Coronary artery (tissue), 2 donors: ENCODE measurements around the gene APBA2.

Experiments
- DNase-seq: peaks from one replicate; pipeline ENCODE4 v3.0.0-alpha.2; 2017; ENCODE audit warnings: low spot score
- H3K27ac ChIP-seq, 2 donors: fragments of 200-600 bp; sonication (generic); one replicate each; pipeline ENCODE4 v1.5.1; 2016 to 2019
- H3K4me3 ChIP-seq: fragments of 200-600 bp; sonication (generic); 2 replicates; pipeline ENCODE4 v1.5.1; 2016; ENCODE audit warnings: mild to moderate bottlenecking, moderate library complexity
- TF ChIP-seq, protein P1 (sequence below): fragments of 200-600 bp; sonication (generic); IDR thresholded peaks from one replicate; pipeline ENCODE4 v1.5.1; 2019; ENCODE audit warnings: antibody characterized with exemption

APBA2 gene

DNA sequence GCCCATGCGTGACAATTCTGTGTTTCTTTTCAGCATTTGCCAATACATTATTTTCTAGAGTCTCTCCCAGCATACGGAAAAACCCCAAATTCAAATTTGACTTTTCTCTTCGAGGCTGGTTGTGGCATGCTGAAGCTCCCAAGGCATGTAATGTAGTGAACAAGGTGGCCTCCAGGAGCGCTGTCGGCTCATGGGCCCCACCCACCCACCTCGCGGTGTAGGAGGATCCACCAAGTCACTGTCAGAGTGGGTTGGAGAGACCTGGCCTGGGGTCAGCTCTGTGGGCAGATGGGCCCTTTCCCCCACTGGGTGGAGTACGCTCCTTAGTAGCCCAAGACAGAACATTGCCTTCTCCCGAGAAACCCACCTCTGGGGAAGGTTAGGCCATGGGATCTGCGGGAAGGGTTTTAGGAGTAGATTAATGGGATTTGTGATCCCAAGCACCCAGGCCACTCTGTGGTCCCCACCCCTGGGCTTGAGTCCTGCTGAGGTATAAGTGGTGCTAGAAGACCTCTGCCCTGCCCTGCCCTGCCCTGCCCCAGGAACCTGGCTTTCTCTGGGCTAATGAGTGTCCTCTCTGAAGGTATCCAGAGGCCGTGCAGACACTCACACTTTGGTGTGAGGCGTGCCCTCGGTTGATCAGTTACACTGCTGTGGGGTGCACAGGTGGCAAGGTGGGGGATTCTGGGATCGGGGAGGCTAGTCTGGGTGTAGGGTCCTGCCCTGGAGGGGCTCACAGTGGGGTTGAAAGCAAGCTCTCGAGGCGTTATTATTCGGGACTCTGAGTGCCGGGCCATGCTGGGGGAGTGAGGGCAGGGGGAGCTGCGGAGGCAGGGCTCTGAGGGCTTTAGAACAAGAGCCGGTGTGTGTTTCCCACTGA is 97.9 kb downstream of the APBA2 start:
- DNase-seq: no peak
- TF ChIP-seq, protein P1, sequence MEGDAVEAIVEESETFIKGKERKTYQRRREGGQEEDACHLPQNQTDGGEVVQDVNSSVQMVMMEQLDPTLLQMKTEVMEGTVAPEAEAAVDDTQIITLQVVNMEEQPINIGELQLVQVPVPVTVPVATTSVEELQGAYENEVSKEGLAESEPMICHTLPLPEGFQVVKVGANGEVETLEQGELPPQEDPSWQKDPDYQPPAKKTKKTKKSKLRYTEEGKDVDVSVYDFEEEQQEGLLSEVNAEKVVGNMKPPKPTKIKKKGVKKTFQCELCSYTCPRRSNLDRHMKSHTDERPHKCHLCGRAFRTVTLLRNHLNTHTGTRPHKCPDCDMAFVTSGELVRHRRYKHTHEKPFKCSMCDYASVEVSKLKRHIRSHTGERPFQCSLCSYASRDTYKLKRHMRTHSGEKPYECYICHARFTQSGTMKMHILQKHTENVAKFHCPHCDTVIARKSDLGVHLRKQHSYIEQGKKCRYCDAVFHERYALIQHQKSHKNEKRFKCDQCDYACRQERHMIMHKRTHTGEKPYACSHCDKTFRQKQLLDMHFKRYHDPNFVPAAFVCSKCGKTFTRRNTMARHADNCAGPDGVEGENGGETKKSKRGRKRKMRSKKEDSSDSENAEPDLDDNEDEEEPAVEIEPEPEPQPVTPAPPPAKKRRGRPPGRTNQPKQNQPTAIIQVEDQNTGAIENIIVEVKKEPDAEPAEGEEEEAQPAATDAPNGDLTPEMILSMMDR: no peak
- H3K27ac ChIP-seq: no peak overlapping the region
- H3K4me3 ChIP-seq: no peak overlapping the region

DNA sequence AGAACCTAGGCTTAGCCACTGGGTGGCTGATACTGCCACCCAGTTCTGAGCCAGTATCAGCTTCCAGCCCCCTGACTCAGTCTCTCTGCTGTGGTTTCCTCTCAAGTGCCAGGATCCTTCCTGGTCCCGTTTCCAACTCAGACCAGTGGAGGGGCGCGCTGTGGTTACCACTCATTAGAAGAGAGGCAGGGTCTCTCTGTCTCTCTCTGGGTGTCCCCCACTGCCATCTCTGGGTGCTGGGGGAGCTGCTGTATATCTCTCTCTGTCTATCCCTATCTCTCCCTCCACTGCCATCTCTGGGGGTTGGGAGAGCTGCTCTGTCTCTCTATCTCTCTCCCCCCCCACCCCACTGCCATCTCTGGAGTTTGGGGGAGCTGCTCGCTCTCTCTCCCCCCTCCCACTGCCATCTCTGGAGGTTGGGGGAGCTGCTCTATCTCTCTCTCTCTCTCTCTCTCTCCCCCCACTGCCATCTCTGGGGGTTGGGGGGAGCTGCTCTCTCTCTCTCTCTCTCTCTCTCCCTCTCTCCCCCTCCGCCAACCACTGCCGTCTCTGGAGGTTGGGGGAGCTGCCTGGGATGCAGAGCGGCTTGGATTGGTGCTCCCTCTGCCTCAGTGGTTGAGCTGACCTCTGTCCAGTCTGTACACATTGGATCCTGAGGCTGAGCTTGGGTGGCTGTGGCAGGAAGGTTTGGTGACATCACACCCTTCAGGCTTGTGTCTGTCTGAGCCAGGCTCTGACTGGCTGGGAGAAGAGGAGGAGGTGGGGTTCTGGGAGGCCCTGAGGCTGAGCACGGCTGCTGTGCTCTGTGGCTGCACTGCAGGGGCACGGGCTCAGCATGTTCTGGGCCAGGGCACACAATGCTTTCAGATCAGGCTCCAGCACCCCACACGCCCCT is 98.9 kb downstream of the APBA2 start:
- Histone ChIP-seq H3K4me3 (no peak overlapping the region), H3K27ac (no peak overlapping the region)
- TF ChIP-seq, protein P1: no peak
- DNase-seq: no peak

DNA sequence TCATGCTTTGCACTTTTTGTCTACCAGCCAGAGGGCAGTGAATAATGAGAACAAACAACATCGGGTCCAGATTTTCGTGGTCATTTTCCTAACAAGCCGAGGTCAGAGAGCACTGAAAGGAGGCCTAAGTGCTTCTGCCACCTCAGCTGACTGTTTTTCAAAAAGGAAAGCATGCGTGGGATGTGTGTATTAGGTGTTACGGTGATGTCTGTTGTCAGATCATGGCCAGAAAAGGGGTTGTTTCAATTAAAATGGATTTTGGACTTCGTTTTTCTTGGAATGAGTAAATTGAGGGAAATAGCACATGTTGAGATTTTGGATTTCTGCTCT is 99.5 kb downstream of the APBA2 start:
- TF ChIP-seq, protein P1: no peak
- DNase-seq: no peak
- Histone ChIP-seq H3K27ac (no peak overlapping the region), H3K4me3 (no peak overlapping the region)

DNA sequence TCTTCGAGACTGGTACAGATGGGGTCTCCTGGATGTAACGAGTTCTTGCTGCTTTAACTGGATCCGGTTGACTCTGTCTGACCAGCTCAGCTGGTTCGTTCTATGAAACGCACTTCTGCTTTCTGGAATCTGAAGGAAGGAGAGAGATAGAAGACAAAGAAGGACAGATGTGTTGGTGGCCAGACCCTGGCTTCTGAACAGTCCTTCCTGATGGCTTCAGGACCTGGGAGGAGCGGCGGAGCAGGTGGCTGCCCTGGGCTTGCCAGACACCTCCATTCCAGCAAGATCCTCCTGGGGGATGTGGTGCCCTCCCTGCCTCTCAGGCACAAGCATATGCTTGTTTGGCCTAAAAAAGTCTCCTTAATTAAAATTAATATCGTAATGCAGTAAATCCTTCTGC is 99.9 kb downstream of the APBA2 start:
- no peak overlapping the region for H3K4me3 ChIP-seq
- TF ChIP-seq, protein P1: no peak
- no peak for DNase-seq
- no peak overlapping the region for H3K27ac ChIP-seq

DNA sequence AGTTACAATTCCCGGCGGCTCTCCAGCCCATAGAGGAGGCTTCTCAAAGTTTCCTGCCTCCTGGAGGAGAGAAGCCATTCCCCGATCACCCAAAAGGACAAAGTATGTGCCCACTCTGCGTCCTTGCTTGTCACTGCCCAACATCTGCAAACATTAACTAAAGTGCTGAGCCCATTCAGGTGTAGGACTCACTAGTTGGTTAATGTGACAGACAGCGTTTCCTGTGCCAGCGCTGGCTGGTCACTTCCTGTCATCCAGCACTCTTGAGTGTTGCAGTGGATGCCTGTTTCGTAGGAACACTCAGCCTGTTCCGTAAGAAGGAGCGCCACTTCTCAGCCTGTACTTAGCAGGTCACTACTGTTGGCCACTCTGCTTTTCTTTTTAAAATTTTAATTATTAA is 100.3 kb downstream of the APBA2 start:
- DNase-seq: no peak
- no peak overlapping the region for H3K4me3 ChIP-seq
- H3K27ac ChIP-seq: no peak overlapping the region
- TF ChIP-seq, protein P1: no peak

DNA sequence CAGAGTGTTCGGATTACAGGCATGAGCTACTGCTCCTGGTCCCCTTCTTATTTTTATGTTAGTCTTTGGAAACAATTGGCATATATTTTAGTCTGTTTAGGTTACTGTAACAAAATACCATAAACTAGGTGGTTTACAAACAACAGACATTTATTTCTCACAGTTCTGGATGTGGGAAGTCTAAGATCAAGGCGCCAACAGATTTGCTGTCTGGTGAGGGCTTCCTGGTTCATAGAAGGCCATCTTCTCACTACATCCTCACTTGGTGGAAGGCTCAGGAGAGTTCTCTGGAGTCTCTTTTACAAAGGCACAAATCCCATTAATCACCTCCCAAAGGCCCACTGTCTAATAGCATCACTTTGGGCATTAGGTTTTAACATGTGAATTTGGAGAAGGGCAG is 101.0 kb downstream of the APBA2 start:
- Histone ChIP-seq H3K27ac (no peak overlapping the region), H3K4me3 (no peak overlapping the region)
- DNase-seq: no peak
- TF ChIP-seq, protein P1: no peak
